ENCODE results near the gene NFE2L3. TPM values are rescaled to one million over a fixed set of nuclear protein-coding genes. Genes with fewer than 3 reads are reported as not detected.
A peak's percentile ranks its signal among the peaks of the same experiment; 100 is the strongest.
"Not testable (repeated sequence)": the region's sequence is repeated elsewhere in the genome, so short reads cannot be mapped to it uniquely, and the experiment has no call there.

The NFE2L3 gene
- total RNA-seq, 1 experiment from 2014 or later = 108 TPM

DNA sequence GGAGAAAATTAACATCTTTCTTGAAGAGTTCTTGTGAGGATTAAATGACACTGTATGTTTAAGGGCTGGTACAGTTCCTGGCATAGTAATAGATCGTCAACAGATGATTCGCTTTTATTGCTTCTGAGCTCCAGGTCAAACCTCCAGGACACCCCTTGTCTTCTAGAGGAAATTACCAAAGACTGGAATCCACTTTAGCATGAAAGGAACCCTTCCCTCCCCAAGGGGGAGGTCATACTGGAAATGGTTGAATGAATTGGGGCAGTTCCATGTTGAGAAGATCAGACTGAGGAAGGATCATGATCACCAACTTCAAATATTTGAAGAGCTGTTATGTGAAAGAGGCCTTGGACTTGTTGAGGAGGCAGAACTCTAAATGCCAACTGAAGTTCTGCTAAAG is 8.9 kb downstream of the NFE2L3 start:
- Mint-ChIP-seq H3K27me3 (ENCODE audit: unreplicated experiment) (no peaks in the 10 kb centered on the region), H3K4me3 (ENCODE audit: low read depth, unreplicated experiment) (no peak overlapping the region), H3K36me3 (ENCODE audit: insufficient read depth, unreplicated experiment) (peaks cover 21% of the 10 kb centered on the region), H3K9me3 (ENCODE audit: low read depth, unreplicated experiment) (no peaks in the 10 kb centered on the region), H3K4me1 (ENCODE audit: low read depth, unreplicated experiment) (peaks cover 68% of the 10 kb centered on the region), H3K27ac (ENCODE audit: unreplicated experiment) (no peak overlapping the region)
- intact Hi-C loops (cut with micrococcal nuclease; ENCODE audit: unreplicated experiment) = no loop called here
- TF ChIP-seq, protein P1, sequence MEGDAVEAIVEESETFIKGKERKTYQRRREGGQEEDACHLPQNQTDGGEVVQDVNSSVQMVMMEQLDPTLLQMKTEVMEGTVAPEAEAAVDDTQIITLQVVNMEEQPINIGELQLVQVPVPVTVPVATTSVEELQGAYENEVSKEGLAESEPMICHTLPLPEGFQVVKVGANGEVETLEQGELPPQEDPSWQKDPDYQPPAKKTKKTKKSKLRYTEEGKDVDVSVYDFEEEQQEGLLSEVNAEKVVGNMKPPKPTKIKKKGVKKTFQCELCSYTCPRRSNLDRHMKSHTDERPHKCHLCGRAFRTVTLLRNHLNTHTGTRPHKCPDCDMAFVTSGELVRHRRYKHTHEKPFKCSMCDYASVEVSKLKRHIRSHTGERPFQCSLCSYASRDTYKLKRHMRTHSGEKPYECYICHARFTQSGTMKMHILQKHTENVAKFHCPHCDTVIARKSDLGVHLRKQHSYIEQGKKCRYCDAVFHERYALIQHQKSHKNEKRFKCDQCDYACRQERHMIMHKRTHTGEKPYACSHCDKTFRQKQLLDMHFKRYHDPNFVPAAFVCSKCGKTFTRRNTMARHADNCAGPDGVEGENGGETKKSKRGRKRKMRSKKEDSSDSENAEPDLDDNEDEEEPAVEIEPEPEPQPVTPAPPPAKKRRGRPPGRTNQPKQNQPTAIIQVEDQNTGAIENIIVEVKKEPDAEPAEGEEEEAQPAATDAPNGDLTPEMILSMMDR (IDR thresholded peaks at IDR 0.05; ENCODE audit: unreplicated experiment) = no peak
- CTCF ChIA-PET = interaction anchor here (0.7 kb wide), 1 partner anchor 209 kb away, joined by 7 read pairs; no protein-coding TSS in a partner anchor
- no TSS peak for BruUV-seq (replicated peaks)
- DNase-seq = no peak

DNA sequence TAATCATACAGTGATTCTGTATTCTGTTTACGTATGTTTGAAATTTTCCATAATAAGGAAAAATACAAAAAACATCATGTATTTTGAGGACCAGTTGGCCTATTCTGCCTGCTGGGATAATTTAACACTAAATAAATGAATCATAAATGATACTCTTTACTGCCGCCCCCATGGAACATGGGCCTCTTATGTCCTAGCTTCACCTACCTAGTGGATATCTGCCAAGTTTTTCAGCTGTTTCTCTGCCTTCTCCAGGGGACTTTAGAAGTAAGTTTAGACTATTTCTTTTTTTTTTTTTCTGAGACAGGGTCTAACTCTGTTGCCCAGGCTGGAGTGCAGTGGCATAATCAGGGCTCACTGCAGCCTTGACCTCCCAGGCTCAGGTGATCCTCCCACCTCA is 10.4 kb downstream of the NFE2L3 start:
- BruUV-seq (replicated peaks) = no TSS peak
- no peak for DNase-seq
- H3K4me3 Mint-ChIP-seq (ENCODE audit: low read depth, unreplicated experiment) = no peak overlapping the region

DNA sequence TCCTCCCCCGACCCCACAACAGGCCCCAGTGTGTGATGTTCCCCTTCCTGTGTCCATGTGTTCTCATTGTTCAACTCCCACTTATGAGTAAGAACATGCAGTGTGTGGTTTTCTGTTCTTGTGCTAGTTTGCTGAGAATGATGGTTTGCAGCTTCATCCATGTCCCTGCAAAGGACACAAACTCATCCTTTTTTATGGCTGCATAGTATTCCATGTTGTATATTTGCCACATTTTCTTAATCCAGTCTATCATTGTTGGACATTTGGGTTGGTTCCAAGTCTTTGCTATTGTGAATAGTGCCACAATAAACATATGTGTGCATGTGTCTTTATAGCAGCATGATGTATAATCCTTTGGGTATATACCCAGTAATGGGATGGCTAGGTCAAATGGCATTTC is 11.8 kb downstream of the NFE2L3 start:
- H3K27me3 Mint-ChIP-seq (ENCODE audit: unreplicated experiment); H3K4me3 Mint-ChIP-seq (ENCODE audit: low read depth, unreplicated experiment); BruUV-seq (replicated peaks); DNase-seq; CTCF ChIA-PET; intact Hi-C loops (cut with micrococcal nuclease; ENCODE audit: unreplicated experiment); H3K27ac Mint-ChIP-seq (ENCODE audit: unreplicated experiment); H3K9me3 Mint-ChIP-seq (ENCODE audit: low read depth, unreplicated experiment): not testable (repeated sequence)
- peaks cover 60% of the 10 kb centered on the region for H3K4me1 Mint-ChIP-seq (ENCODE audit: low read depth, unreplicated experiment)
- H3K36me3 Mint-ChIP-seq (ENCODE audit: insufficient read depth, unreplicated experiment) = peaks cover 28% of the 10 kb centered on the region

More for the DNA sequence above, 10.4 kb downstream of the NFE2L3 start:
- intact Hi-C loops (cut with micrococcal nuclease; ENCODE audit: unreplicated experiment) = no loop called here
- TF ChIP-seq, protein P1 (IDR thresholded peaks at IDR 0.05; ENCODE audit: unreplicated experiment) = no peak
- Mint-ChIP-seq H3K4me1 (ENCODE audit: low read depth, unreplicated experiment) (peaks cover 68% of the 10 kb centered on the region), H3K9me3 (ENCODE audit: low read depth, unreplicated experiment) (no peaks in the 10 kb centered on the region), H3K36me3 (ENCODE audit: insufficient read depth, unreplicated experiment) (peaks cover 25% of the 10 kb centered on the region), H3K27me3 (ENCODE audit: unreplicated experiment) (no peaks in the 10 kb centered on the region), H3K27ac (ENCODE audit: unreplicated experiment) (no peak overlapping the region)
- CTCF ChIA-PET = interaction anchor here (0.5 kb wide), 1 partner anchor 52 kb away, joined by 4 read pairs; no protein-coding TSS in a partner anchor

DNA sequence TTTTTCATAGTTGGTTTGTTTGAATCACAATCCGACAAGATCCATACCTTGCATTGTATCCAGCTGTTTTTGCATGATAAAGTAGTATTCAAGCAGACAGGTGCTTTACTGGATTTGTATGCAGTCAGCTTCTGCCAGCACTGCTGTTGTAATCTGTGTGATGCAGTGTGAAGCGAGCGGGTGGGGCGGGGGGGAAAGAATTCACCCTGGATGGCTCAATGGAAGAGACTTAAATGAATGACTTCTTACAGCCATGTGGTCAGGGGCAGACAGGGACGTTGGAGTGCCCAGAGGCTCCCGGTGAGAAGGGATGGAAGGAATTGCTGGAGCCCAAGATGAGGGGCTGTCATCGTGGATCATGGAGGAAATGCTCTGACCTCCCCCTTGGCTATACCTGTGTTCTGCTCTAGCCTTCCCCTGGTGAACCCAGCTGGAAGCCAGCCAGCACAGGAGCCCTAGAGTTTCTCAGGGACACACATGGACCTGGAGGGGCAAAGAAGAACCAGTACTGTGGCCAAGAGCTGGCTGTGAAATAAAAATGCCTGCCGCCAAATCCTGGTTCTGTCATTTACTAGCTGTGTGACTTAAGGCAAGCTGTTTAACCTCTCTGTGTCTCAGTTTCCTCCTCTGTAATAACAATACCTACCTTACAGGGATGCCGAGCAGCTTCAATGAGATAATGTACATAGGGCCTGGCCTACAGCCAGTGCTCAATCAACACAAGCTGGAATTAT is 14.1 kb downstream of the NFE2L3 start:
- DNase-seq = no peak
- no TSS peak for BruUV-seq (replicated peaks)
- Mint-ChIP-seq H3K4me3 (ENCODE audit: low read depth, unreplicated experiment) (no peak overlapping the region), H3K27me3 (ENCODE audit: unreplicated experiment) (no peaks in the 10 kb centered on the region), H3K27ac (ENCODE audit: unreplicated experiment) (peak overlapping the region; percentile 83), H3K9me3 (ENCODE audit: low read depth, unreplicated experiment) (no peaks in the 10 kb centered on the region), H3K4me1 (ENCODE audit: low read depth, unreplicated experiment) (peaks cover 55% of the 10 kb centered on the region), H3K36me3 (ENCODE audit: insufficient read depth, unreplicated experiment) (peaks cover 49% of the 10 kb centered on the region)
- intact Hi-C loops (cut with micrococcal nuclease; ENCODE audit: unreplicated experiment) = loop anchor here (5.0 kb wide), 1 partner anchor 274 kb away; no protein-coding TSS in a partner anchor
- CTCF ChIA-PET = interaction anchor here (0.7 to 2.7 kb wide), 3 partner anchors 9 to 529 kb away, joined by 4 to 18 read pairs (median 7); no protein-coding TSS in a partner anchor
- TF ChIP-seq, protein P1 (IDR thresholded peaks at IDR 0.05; ENCODE audit: unreplicated experiment) = no peak

All from Calu3 (cell line).